ENCODE measurements around the gene ERMAP. TPM values are rescaled to one million over a fixed set of nuclear protein-coding genes. Genes with fewer than 3 reads are reported as not detected.
A peak's percentile ranks its signal among the peaks of the same experiment; 100 is the strongest.

The ERMAP gene
- total and polyA plus RNA-seq, 10 of the 15 experiments (the other 5 are each of a cell fraction or from before 2014, with no cell fraction given), result 1.4 to 6.8 (median 4.1) TPM

- TF ChIP-seq RB1 (IDR thresholded peaks at IDR 0.05; ENCODE audit: borderline replicate concordance), result peak; percentile 67; the same call in 1 of the 2 replicates
- TF ChIP-seq RUNX3 (IDR thresholded peaks at IDR 0.05; ENCODE audit: low read length), result peak; percentile 35; the same call in 1 of the 2 replicates
- TF ChIP-seq CHD2 (IDR thresholded peaks at IDR 0.05; ENCODE audit: borderline replicate concordance, low read depth, low read length), result peak; percentile 78
- no peak for TF ChIP-seq JUNB (IDR thresholded peaks at IDR 0.05)
- TF ChIP-seq REST (IDR thresholded peaks at IDR 0.05; ENCODE audit: low read depth, low read length), result no peak
- no peak for TF ChIP-seq NR2C2 (IDR thresholded peaks at IDR 0.05; ENCODE audit: borderline replicate concordance, control insufficient read depth, insufficient read length, low read depth)
- TF ChIP-seq ZBED1 (IDR thresholded peaks at IDR 0.05; ENCODE audit: borderline replicate concordance), result no peak
- no peak for TF ChIP-seq ATF3 (IDR thresholded peaks at IDR 0.05; ENCODE audit: borderline replicate concordance, extremely low read depth, low read depth, low read length)
- TF ChIP-seq ZBTB4 (CRISPR knock-in tag; IDR thresholded peaks at IDR 0.05), result no peak
- 0 out of 2 replicates have a peak, but pooled peaks have one; percentile 57 for TF ChIP-seq POLR2AphosphoS2 (IDR thresholded peaks at IDR 0.05; ENCODE audit: low read depth, low read length)
- TF ChIP-seq MYC (IDR thresholded peaks at IDR 0.05; ENCODE audit: insufficient read depth, insufficient read length, insufficient replicate concordance, low read length, severe bottlenecking), result no peak
- no peak for TF ChIP-seq RCOR1 (conservative IDR thresholded peaks at IDR 0.05; ENCODE audit: low read depth, low read length)
- TF ChIP-seq ATF2 (IDR thresholded peaks at IDR 0.05; ENCODE audit: low read length), result no peak
- no peak for TF ChIP-seq SRF (IDR thresholded peaks at IDR 0.05; ENCODE audit: low read depth in 2 of 2, low read length in 2 of 2)
- no peak for TF ChIP-seq PBX3 (IDR thresholded peaks at IDR 0.05; ENCODE audit: insufficient replicate concordance, low read depth, low read length)
- no peak for TF ChIP-seq WRNIP1 (IDR thresholded peaks at IDR 0.05; ENCODE audit: borderline replicate concordance, low read depth, low read length)
Observed at GRCh38 chr1:42816585-42817439, at the start of gene ERMAP, which contains the start of gene SVBP (continued).
